OCI-LY7 (cell line): ENCODE data around the gene CEP70.

Experiments
- CTCF ChIP-seq: fragments of 200-600 bp; sonication (generic); conservative IDR thresholded peaks from 2 replicates; pipeline ENCODE4 v1.5.1; 2014; ENCODE audit warnings: mild to moderate bottlenecking, antibody characterized with exemption, low read length, moderate library complexity, mixed read lengths
- EZH2phosphoT487 ChIP-seq: fragments of 200-600 bp; sonication (generic); IDR thresholded peaks from 2 replicates; pipeline ENCODE4 v1.6.1; 2018; ENCODE audit warnings: low read depth, borderline replicate concordance, mild to moderate bottlenecking, mixed run types, antibody characterized with exemption, low read length, moderate library complexity, mixed read lengths

- no peak for TF ChIP-seq CTCF
- TF ChIP-seq EZH2phosphoT487, result no peak
Observed at GRCh38 chr3:138598534-138598933, 4.5 kb upstream of the CEP70 start.
